GM23248 (cell line): Measurements from ENCODE around the gene EPDR1.

Source experiments
- EZH2 ChIP-seq: fragments of 200-600 bp; sonication (generic); IDR thresholded peaks from 2 replicates; pipeline ENCODE4 v1.6.1; 2018; ENCODE audit warnings: antibody characterized with exemption, mild to moderate bottlenecking; ENCODE audit not compliant: insufficient read depth, poor library complexity, severe bottlenecking
- EZH2phosphoT487 ChIP-seq: fragments of 200-600 bp; sonication (generic); IDR thresholded peaks from 2 replicates; pipeline ENCODE4 v1.6.1; 2018; ENCODE audit warnings: antibody characterized with exemption, moderate library complexity, mild to moderate bottlenecking, low read depth; ENCODE audit not compliant: insufficient read depth

GRCh38 chr7:37957221-37957970, 37.0 kb downstream of the EPDR1 start:
- TF ChIP-seq EZH2 = no peak
- no peak for TF ChIP-seq EZH2phosphoT487
